HepG2 (cell line): ENCODE measurements around the gene SNX9. TPM values are rescaled to one million over a fixed set of nuclear protein-coding genes. Genes with fewer than 3 reads are reported as not detected.

Experiments
- ATF5 ChIP-seq: sonication (generic); formaldehyde crosslinking; IDR thresholded peaks from 2 replicates; pipeline ENCODE4 v1.4.0; 2020; ENCODE audit warnings: mild to moderate bottlenecking, low read depth, missing genetic modification reagents
- BORCS8-MEF2B ChIP-seq: sonication (generic); formaldehyde crosslinking; IDR thresholded peaks from 2 replicates; pipeline ENCODE4 v1.8.0; 2022; ENCODE audit warnings: mild to moderate bottlenecking, missing genetic modification reagents
- DZIP1 ChIP-seq: sonication (generic); formaldehyde crosslinking; IDR thresholded peaks from 2 replicates; pipeline ENCODE4 v1.5.0; 2020; ENCODE audit warnings: mild to moderate bottlenecking, missing genetic modification reagents
- GLI4 ChIP-seq: sonication (generic); formaldehyde crosslinking; IDR thresholded peaks from 2 replicates; pipeline ENCODE4 v1.5.1; 2020; ENCODE audit warnings: missing genetic modification reagents, mild to moderate bottlenecking, moderate library complexity, borderline replicate concordance
- GMEB2 ChIP-seq: IDR thresholded peaks from 2 replicates; pipeline ENCODE4 v1.6.1; 2016; ENCODE audit warnings: missing biosample characterization, missing genetic modification reagents, low read depth
- JUN ChIP-seq: sonication (generic); formaldehyde crosslinking; IDR thresholded peaks from 2 replicates; pipeline ENCODE4 v1.4.0; 2020; ENCODE audit warnings: mild to moderate bottlenecking, missing genetic modification reagents
- KDM4B ChIP-seq: sonication (generic); formaldehyde crosslinking; IDR thresholded peaks from 2 replicates; pipeline ENCODE4 v1.4.0; 2020; ENCODE audit warnings: missing genetic modification reagents
- MAZ ChIP-seq, 2 experiments: sonication (generic) in 1 of 2; formaldehyde crosslinking in 1 of 2; IDR thresholded peaks; 2 replicates each; pipeline versions ENCODE4 v1.5.0 to v1.6.1; 2012 to 2020; ENCODE audit warnings: low read depth in 2 of 2, mild to moderate bottlenecking in 2 of 2, borderline replicate concordance in 1 of 2, improper control_type of control experiment in 1 of 2, low read length in 1 of 2, missing genetic modification reagents in 1 of 2, moderate library complexity in 1 of 2
- MXD4 ChIP-seq: IDR thresholded peaks from 2 replicates; pipeline ENCODE4 v1.6.1; 2016; ENCODE audit warnings: mild to moderate bottlenecking, missing biosample characterization, missing genetic modification reagents
- NCOA1 ChIP-seq: sonication (generic); formaldehyde crosslinking; IDR thresholded peaks from 2 replicates; pipeline ENCODE4 v1.9.0; 2021; ENCODE audit warnings: missing genetic modification reagents
- SIX4 ChIP-seq: sonication (generic); formaldehyde crosslinking; IDR thresholded peaks from 2 replicates; pipeline ENCODE4 v1.4.0; 2020; ENCODE audit warnings: missing genetic modification reagents
- SRF ChIP-seq: IDR thresholded peaks from 2 replicates; pipeline ENCODE4 v1.6.1; 2011; ENCODE audit warnings: mild to moderate bottlenecking, low read depth, low read length, moderate library complexity
- SRSF4 ChIP-seq: fragments of 200-400 bp; formaldehyde crosslinking; IDR thresholded peaks from one replicate; pipeline ENCODE4 v1.6.1; 2018; ENCODE audit warnings: mild to moderate bottlenecking, low read depth, low read length, moderate library complexity; ENCODE audit not compliant: poor library complexity, severe bottlenecking
- TEAD2 ChIP-seq: sonication (generic); formaldehyde crosslinking; IDR thresholded peaks from 2 replicates; pipeline ENCODE4 v1.9.0; 2021; ENCODE audit warnings: missing genetic modification reagents
- YEATS2 ChIP-seq: sonication (generic); formaldehyde crosslinking; IDR thresholded peaks from 2 replicates; pipeline ENCODE4 v1.4.0; 2020; ENCODE audit warnings: missing genetic modification reagents, borderline replicate concordance
- ZBED4 ChIP-seq: sonication (generic); formaldehyde crosslinking; IDR thresholded peaks from 2 replicates; pipeline ENCODE4 v1.4.0; 2020; ENCODE audit warnings: missing genetic modification reagents, borderline replicate concordance
- ZNF264 ChIP-seq: sonication (generic); formaldehyde crosslinking; IDR thresholded peaks from 2 replicates; pipeline ENCODE4 v1.4.0; 2020; ENCODE audit warnings: missing genetic modification reagents
- ZNF331 ChIP-seq: sonication (generic); formaldehyde crosslinking; IDR thresholded peaks from 2 replicates; pipeline ENCODE4 v1.4.0; 2020; ENCODE audit warnings: missing genetic modification reagents
- ZNF333 ChIP-seq: sonication (generic); formaldehyde crosslinking; IDR thresholded peaks from 2 replicates; pipeline ENCODE4 v1.4.0; 2020; ENCODE audit warnings: mild to moderate bottlenecking, missing genetic modification reagents, borderline replicate concordance
- ZNF354B ChIP-seq: sonication (generic); formaldehyde crosslinking; IDR thresholded peaks from 2 replicates; pipeline ENCODE4 v1.8.0; 2022; ENCODE audit warnings: mild to moderate bottlenecking, missing genetic modification reagents
- ZNF430 ChIP-seq: sonication (generic); formaldehyde crosslinking; IDR thresholded peaks from 2 replicates; pipeline ENCODE4 v1.9.0; 2021; ENCODE audit warnings: mild to moderate bottlenecking, missing genetic modification reagents
- polyA plus RNA-seq, 8 experiments: library from polyadenylated mRNA; depleted of rRNA in 3 of 8; stranded (reverse) in 7 of 8; unstranded in 1 of 8; fragments of >200 nt; fragmentation: Illumina TruSeq in 4 of 8; extraction: Trizol in 4 of 8; gene quantifications; 2 replicates each; pipeline versions ENCODE4 v1.2.1 to v1.2.3, GENCODE V29; 2011 to 2016; ENCODE audit warnings: low read depth in 4 of 8, missing spikeins in 1 of 8, mixed read lengths in 1 of 8; ENCODE audit not compliant: insufficient read depth in 1 of 8
- total RNA-seq, 5 experiments: library from RNA; depleted of rRNA; stranded (reverse); fragments of >200 nt; fragmentation: Illumina TruSeq; extraction: Trizol; gene quantifications; 2 replicates each; pipeline ENCODE4 v1.2.3, GENCODE V29; 2016; ENCODE audit warnings: low read depth in 1 of 5

The SNX9 gene
- total and polyA plus RNA-seq, 2 of the 13 experiments (the other 11 are each of a cell fraction or from before 2014, with no cell fraction given) = 21.9 to 36.0 TPM

- TF ChIP-seq ZBED4 (no peak), ZNF331 (CRISPR knock-in tag) (no peak), NCOA1 (no peak), ATF5 (CRISPR knock-in tag) (no peak), ZNF264 (CRISPR knock-in tag) (no peak), ZNF354B (CRISPR knock-in tag) (no peak), MXD4 (CRISPR knock-in tag) (0 out of 2 replicates have a peak, but pooled peaks have one; percentile 33), KDM4B (CRISPR knock-in tag) (no peak), SRF (no peak), DZIP1 (CRISPR knock-in tag) (no peak), GLI4 (0 out of 2 replicates have a peak, but pooled peaks have one; percentile 50), BORCS8-MEF2B (0 out of 2 replicates have a peak, but pooled peaks have one; percentile 49), SIX4 (CRISPR knock-in tag) (no peak), ZNF333 (no peak), GMEB2 (CRISPR knock-in tag) (no peak), TEAD2 (no peak), JUN (CRISPR knock-in tag) (no peak), YEATS2 (CRISPR knock-in tag) (no peak), SRSF4 (no peak), MAZ (IDR thresholded peaks at IDR 0.05; ENCODE audit: borderline replicate concordance, low read depth, low read length) (no peak), MAZ (CRISPR knock-in tag; IDR thresholded peaks at IDR 0.05; ENCODE audit: low read depth) (no peak), ZNF430 (peak; percentile 52; the same call in 1 of the 2 replicates)
These were observed 623 bp upstream of the SNX9 start (continued) for GRCh38 chr6:157822245-157823000.
